Measurements from ENCODE around the gene CIT. TPM values are rescaled to one million over a fixed set of nuclear protein-coding genes. Genes with fewer than 3 reads are reported as not detected.

Gene CIT
- total RNA-seq, 2 experiments from 2014 or later, result 43.3 to 48.4 TPM

Small RNAs within 50 kb of the gene (microRNA-seq; reads per million reads assigned to microRNA genes)
- gene MIR1178 (ENCODE audit: borderline microRNAs expressed, borderline replicate concordance), result not detected

Other genes starting within 250 kb of the CIT start
- gene PRKAB1, start 209.2 kb downstream of the CIT start, total RNA-seq, result 10 to 100 TPM; 21.0 to 24.8 TPM
- gene BICDL1, start 111.9 kb upstream of the CIT start, total RNA-seq, result 100 to 1,000 TPM; 103 to 107 TPM
- 10 to 100 TPM; 38.2 to 41.5 TPM for gene RAB35, start 239.4 kb upstream of the CIT start, total RNA-seq

Data from activated CD8-positive, alpha-beta T cell treated with anti-CD3 and anti-CD28 coated beads for 36 hours (primary cell).